HG03354 (cell line): ENCODE data around the gene AQP5.

Source experiments
- ATAC-seq: cut with Tn5 transposase; IDR thresholded peaks from one replicate; pipeline ENCODE4 v1.9.1; 2021; ENCODE audit warnings: mild to moderate bottlenecking; ENCODE audit not compliant: unreplicated experiment, poor library complexity, severe bottlenecking

Gene AQP5

GRCh38 chr12:49961993-49962764 is 507 bp downstream of the AQP5 start:
- ATAC-seq, result no peak

- ATAC-seq, result no peak
Observed at GRCh38 chr12:49962861-49963765, 1.4 kb downstream of the AQP5 start.

- no peak for ATAC-seq
Observed at GRCh38 chr12:49963976-49964815, 2.5 kb downstream of the AQP5 start.

GRCh38 chr12:49964849-49965624 is 3.4 kb downstream of the AQP5 start:
- ATAC-seq, result no peak

GRCh38 chr12:49965836-49966235 is 4.2 kb downstream of the AQP5 start:
- no peak for ATAC-seq

GRCh38 chr12:49966511-49967041 is 4.9 kb downstream of the AQP5 start:
- no peak for ATAC-seq

- ATAC-seq, result peak; percentile 77
Observed at GRCh38 chr12:49967042-49967776, 5.5 kb downstream of the AQP5 start.

- no peak for ATAC-seq
Observed at GRCh38 chr12:49967777-49968250, 6.1 kb downstream of the AQP5 start.

- no peak for ATAC-seq
Observed at GRCh38 chr12:49968471-49968870, 6.8 kb downstream of the AQP5 start.

- no peak for ATAC-seq
Observed at GRCh38 chr12:49969027-49969426, 7.4 kb downstream of the AQP5 start.

GRCh38 chr12:49969651-49970429 is 8.2 kb downstream of the AQP5 start:
- ATAC-seq, result no peak

GRCh38 chr12:49970658-49971057 is 9.0 kb downstream of the AQP5 start:
- no peak for ATAC-seq

GRCh38 chr12:49971141-49971540 is 9.5 kb downstream of the AQP5 start:
- ATAC-seq, result no peak

- ATAC-seq, result no peak
Observed at GRCh38 chr12:49972129-49972528, 10.5 kb downstream of the AQP5 start.

GRCh38 chr12:49972641-49973360 is 11.1 kb downstream of the AQP5 start, which contains the start of gene AQP6:
AQP6 (plus strand) TSS chr12:49972947; CDS start chr12:49973174, 227 bp downstream.
- ATAC-seq, result no peak

- ATAC-seq, result no peak
Observed at GRCh38 chr12:49973361-49973830, 11.7 kb downstream of the AQP5 start.

- ATAC-seq, result no peak
Observed at GRCh38 chr12:49974231-49974675, 12.6 kb downstream of the AQP5 start.
